NCI-H146 treated with DMSO at 0.1 percent for 48 hours (cell line): Measurements from ENCODE around the gene PSMD13.
A peak's percentile ranks its signal among the peaks of the same experiment; 100 is the strongest.

Source experiments
- DNase-seq: peaks from one replicate; lab custom pipeline; 2025; ENCODE audit not compliant: unreplicated experiment; lab: John Stamatoyannopoulos, UW

The PSMD13 gene

DNA sequence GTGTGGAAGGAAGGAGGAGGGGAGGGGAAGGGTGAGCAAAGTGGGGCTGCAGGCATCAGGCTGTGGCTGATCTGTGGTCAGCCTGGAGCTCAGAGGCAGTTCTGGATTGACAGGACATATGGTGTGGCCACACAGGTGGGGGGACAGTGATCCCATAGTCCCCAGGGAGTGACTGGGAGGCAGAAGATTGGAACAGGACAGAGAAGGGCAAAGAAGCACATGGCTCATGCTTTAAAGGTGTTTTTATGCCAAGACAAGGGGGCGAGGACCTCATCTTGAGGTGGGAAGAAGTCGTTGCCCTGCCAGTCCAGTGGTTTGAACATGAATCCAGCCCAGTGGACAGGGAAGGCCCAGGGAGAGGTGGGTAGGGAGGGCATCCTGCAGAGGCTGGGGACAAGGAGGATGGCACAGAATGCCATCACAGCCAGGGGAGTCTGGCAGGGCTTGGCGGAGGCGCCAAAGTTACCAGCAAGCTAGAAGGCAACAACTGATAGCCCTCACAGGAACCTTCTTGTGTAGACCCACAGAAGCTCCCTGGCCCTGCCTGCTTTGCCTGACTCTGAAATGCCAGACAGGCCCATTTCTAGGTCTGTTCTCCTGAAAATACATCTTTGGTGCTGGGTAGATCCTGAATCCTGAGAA lies 32.7 kb upstream of the PSMD13 start:
- DNase-seq: no peak

DNA sequence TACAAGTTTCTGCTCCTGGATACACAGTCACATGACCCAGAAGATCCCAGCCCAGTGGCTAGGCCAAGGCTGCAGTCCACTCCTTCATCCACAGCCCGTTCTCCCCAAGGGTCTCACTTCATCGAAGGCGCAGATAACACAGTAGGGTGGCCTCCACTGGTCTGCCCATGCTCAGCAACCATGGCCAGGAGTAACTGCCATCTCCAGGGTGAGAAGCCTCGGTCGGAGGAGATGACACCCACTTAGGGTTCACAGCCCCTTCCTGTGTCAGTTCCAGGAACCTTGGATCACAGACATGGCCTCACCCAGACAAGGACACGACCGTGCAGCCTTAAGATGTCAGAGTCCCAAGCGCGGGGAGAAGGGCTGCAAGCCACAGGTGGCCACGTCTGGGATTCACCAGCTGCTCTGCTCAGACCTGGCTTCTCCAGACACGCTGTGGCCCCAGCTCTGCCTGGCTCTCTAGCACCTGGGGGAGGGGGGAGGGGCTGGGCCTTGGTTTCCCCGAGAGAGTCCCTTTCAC lies 32.1 kb upstream of the PSMD13 start:
- no peak for DNase-seq

DNA sequence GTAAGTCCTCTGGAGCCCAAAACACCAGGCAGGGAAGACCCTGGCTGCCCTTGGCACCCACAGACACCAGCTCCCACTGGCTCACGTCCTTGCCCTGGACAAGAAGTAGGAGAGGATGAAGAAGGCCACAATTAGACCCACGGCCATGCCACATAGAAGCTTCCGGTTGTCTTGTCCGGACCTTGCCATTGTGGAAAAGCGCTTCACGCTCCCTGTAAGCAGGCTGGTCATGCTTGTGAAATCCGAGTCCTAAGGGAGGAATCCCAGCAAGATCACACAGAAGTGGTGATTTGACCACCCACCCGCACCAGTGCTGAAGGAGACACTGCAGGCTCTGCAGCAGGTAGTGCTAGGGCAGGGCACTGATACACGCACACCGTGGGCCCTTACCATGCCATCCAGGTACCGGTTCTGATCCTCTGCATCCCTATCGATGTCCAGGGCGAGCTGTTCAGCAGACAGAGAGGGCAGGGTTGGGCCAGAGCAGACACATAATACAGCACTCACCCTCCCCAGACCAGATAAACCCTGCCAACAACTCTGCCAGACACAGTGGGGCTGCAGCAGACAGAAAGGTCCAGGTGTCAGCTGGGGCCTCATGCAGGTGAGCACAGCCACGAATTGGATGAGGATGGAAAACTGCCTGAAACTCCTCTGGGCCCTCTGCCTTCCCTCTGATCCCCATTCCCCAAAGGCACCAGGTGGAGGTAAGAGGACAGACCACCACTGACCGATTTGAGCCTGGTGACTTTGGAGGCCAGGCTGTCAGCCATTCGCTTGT lies 31.4 kb upstream of the PSMD13 start:
- DNase-seq: no peak

DNA sequence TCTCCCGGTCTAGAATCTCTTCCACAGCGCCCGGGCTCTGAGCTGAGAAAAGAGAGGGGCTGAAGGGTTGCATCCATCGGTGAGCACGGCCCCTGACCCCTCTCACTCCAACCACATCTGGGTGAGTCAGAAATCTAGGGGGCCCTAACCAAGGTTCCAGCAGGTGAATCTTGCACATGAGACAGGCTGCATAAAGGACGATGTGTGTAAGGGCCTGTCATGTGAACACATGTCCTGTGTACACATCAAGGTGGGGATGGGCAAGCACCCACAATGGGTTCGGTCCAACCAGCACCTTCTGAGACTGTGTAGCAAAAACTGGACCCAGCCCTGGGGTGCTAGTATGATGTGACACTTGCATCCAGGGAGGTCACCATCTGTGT lies 30.8 kb upstream of the PSMD13 start:
- DNase-seq: no peak

DNA sequence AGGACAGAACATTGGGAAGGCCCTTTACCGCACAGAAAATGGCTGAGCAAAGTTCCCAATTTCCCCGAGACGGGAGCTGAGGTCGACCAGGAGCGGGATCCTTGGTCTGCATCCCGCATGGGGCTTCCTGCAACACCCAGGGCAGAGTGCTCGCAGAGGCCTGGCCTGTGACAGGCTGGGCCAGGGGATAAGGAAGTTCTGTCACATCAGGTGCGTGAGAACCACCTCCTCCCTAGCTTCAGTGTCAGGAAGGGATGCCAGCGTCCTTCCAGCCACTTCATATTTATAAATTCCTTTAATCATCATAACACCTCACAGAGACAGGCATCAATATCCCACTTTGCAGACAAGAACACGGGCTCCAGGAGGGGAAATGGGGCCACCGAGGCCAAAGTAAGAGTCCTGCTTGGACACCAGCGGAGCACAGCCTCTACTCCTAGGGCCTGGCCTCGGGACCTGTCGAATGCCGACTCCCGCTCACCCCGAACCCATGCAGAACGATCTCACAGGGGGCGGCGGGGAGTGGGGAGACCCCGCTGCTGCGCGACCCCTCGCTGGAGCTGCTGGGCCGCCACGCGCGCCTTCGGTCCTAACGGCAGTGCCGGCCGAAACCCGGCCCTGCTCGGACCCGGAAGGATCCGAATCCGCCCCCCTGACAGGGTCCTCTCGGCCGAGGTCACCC lies 30.1 kb upstream of the PSMD13 start:
- no peak for DNase-seq

DNA sequence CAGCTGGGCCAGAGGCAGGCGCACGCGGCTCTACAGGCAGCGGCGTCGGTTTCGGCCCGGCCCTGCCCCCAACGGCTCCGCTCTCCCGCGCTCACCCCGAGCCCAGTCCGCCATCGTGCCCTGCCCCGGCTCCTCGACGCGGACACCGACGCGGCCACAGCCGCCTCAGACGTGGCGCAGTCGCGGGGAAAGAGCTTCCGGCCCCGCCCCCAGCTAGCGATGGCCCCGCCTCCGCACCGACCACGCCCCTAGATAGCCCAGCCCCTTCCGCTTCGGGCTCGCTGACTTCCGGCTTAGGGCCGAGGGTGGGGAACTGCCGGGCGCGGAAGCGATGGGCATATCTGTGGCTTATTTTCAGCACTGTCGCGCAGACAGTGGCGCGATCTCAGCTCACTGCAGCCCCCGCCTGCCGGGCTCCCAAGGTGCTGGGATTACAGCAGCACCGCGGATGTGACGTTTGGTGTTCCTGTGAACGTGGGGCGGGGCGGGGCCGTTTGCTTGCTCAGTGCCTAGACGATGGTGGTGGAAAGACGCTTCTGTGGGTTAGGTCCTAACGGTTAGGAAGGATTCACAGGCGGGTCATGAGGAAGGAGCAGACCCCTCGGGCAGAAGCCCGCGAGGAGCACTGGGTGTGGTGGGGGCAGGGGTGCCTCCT lies 29.4 kb upstream of the PSMD13 start, which contains the start of the genes BET1L and RIC8A:
Gene BET1L (minus strand): TSS at position 192 of the 655 bp plus-strand sequence. CDS start 78 bp downstream, at position 114.
Gene RIC8A (plus strand): TSS at position 501 of the 655 bp plus-strand sequence. CDS start 1,147 bp downstream, outside the sequence.
- peak; percentile 79 for DNase-seq

DNA sequence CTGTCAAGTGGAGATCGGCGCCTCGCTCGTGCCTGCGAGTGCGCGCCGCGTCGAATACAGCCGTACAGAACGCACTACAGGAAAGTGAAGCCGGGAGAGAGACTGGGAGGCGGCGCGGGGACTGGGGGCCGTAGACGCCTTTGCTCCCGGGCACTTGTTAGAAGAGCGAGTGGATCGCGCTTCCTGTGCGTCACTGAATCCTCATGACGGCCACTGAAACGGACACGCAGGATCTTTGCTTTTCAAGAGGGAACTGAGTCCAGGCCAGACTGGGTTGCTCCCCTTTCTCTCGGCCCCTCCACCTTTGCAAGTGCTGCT lies 29.0 kb upstream of the PSMD13 start:
- no peak for DNase-seq

DNA sequence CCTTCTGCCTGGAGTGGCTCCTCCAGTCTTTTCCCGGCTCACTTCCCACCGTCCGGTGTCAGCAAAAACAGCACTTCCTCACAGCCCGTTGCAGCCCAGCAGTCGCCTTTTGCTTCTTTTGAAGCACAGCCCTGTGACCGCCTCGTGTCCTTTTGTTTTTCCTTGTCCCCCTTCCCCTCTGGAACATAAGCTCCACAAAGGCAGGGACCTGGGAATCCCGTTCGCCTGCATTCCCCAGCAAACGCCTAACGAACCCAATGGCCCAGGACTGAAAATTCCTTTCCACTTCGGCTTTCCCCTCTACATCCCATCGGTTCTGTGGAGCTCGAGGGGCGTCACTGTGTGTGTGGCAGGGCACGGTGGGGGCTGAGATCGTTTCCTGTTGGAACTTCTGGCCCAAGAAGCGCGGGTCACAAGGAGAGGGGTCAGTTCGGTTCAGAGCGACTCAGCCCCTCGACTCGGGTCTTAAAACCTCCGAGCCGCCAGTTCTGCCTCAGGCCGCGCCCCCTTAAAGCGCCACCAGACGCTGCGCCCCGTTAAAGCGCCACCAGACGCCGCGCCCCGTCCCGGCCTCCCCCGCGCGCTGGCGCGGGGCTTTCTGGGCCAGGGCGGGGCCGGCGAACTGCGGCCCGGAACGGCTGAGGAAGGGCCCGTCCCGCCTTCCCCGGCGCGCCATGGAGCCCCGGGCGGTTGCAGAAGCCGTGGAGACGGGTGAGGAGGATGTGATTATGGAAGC lies 28.4 kb upstream of the PSMD13 start:
- DNase-seq: peak; percentile 5

DNA sequence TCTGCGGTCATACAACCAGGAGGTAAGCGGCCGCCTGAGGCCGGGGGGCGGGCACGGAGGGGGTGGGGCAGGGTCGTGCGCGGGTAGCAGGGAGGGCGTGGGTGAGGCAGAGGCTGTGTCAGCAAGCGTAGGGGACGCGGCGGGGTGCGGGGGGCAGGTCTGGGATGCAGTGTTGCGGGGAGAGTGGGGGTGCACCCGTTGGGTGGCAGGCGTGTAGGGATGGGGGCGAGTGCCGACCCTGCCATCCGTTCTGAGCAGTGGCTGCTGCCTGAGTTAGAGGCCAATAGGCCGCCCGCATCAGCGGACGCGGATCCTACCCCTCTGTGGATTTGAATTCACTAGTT lies 27.9 kb upstream of the PSMD13 start:
- DNase-seq: no peak

DNA sequence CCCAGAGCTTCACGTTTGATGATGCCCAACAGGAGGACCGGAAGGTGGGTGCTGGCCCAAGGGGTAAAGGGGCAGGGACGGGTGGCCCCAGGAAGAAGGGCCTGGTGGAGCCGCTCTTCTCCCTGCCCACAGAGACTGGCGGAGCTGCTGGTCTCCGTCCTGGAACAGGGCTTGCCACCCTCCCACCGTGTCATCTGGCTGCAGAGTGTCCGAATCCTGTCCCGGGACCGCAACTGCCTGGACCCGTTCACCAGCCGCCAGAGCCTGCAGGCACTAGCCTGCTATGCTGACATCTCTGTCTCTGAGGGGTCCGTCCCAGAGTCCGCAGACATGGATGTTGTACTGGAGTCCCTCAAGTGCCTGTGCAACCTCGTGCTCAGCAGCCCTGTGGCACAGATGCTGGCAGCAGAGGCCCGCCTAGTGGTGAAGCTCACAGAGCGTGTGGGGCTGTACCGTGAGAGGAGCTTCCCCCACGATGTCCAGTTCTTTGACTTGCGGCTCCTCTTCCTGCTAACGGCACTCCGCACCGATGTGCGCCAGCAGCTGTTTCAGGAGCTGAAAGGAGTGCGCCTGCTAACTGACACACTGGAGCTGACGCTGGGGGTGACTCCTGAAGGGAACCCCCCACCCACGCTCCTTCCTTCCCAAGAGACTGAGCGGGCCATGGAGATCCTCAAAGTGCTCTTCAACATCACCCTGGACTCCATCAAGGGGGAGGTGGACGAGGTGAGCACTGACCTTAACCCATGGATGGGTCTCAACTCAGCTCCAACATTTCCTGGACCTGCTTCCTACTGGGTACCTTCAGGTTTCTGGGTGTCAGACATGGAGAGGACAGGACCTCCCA lies 27.3 kb upstream of the PSMD13 start:
- no peak for DNase-seq

DNA sequence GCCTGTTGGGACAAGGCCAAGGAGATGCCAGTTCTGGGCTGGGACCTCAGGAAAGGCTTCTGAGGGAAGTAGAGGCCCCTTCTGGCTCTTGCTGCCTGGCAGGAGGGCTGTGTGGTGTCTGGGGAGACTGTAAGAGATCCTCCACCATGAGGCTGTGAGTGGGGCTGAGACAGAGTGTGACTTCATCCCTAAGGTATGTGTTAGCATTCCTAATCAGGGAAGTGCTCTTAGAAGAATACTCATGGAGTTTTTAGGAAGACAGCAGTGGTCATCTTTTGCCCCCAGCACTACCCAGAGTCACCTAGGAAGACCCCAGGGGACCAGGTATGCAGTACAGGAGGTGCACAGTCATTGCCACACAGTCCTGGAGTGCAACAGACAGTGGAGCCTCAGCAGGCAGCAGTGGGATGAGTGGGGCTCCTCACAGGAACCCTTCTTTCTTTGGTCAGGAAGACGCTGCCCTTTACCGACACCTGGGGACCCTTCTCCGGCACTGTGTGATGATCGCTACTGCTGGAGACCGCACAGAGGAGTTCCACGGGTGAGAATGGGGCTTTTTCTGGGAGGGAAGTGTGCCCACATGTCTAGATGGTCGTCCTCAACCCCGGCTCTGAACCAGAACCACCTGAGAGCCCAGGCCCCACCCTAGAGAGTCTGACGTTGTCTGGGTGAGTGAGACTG lies 26.5 kb upstream of the PSMD13 start:
- DNase-seq: no peak

DNA sequence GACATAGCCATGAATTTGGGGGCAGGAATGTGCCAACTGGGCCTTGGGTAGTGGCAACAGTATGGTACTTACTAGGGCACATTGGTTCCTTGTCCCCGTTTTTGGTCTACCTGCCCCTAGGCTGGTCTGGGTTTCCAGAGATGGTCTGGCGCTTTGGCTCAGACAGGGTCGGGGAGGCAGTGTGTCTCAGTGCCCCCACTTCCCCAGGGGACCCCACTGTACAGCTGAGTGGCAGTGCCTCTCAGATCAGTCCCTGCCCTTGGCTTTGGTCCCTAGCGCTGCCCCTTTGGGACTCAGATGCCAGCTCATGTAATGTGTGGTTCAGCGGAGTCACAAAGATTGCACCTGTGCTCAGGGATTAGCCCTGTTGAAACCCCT lies 26.0 kb upstream of the PSMD13 start:
- no peak for DNase-seq

DNA sequence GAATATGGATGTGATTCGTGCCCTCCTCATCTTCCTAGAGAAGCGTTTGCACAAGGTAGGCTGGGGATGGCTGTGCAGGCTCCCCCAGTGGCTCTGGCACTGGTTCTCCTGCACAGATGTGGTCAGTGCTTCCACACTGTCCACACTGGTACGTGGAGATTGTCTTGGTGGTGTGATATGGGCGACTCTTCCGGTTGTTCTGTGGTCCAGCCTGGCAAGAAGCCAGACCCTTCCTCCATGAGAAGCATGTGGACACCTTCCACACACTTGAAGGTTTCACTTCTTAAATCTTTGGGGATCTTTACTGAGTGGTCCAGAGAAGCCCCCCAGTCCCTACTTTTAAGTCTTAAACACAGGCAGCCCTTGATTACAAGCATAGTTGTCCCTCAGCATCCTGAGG lies 25.5 kb upstream of the PSMD13 start:
- no peak for DNase-seq

DNA sequence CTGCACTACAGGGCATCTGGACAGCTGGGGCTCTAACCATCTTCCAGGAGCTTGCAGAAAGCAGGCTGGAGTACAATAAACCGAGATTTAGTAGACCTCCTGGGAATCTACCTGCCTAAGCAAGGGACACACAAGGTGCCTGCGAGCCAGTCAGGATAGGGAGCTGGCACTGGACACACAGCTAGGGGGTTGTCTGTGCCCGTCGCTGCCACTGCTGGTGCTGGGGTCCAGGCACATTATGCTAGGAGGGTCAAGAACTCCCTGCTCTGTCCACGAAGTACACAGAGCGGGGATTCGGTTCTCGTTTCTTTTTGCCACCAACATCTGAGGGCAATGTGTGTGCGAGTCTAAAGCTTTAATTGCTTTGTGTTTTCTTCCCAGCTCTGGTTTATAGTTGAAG lies 25.0 kb upstream of the PSMD13 start:
- no peak for DNase-seq

DNA sequence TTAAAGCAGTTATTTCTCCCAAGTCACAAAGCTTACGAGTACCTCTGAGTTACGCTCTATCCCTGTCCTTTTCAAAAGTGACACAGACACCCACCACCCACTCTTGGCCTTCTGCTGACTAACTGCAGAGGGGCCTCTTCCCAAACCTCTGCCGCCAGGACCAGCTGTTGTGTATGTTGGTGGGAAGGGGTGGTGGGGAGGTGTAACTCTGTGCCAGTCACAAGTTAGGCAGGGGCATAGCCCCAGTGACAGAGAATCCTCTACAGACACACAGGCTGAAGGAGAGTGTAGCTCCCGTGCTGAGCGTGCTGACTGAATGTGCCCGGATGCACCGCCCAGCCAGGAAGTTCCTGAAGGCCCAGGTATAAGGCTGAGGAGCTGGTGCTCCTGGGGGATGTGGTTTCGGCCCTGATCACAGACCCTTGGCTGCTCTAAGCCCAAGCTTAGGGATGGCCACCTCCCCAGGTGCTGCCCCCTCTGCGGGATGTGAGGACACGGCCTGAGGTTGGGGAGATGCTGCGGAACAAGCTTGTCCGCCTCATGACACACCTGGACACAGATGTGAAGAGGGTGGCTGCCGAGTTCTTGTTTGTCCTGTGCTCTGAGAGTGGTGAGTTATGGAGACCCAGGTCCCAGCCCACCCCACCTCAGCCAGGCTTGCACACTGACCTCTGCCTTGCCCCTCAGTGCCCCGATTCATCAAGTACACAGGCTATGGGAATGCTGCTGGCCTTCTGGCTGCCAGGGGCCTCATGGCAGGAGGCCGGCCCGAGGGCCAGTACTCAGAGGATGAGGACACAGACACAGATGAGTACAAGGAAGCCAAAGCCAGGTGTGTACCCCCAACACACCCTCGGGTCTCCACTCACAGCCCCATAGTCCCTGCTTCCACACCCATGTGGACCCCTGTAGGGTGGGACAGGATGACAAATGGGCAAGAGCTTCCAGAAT lies 24.4 kb upstream of the PSMD13 start:
- no peak for DNase-seq

DNA sequence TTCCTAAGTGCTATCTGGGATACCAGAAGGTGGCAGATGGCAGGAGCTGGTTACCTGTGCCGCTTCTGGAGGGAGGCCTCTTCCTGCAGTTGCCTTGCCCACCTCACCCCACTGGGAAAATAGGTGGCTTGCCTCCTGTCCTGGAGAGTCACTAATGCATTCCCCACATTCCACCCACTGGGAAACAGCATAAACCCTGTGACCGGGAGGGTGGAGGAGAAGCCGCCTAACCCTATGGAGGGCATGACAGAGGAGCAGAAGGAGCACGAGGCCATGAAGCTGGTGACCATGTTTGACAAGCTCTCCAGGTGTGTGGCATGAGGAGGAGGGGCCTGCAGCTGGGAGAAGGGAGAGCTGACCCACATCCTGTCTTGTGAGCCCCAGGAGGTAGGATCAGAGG lies 23.7 kb upstream of the PSMD13 start:
- DNase-seq: no peak

DNA sequence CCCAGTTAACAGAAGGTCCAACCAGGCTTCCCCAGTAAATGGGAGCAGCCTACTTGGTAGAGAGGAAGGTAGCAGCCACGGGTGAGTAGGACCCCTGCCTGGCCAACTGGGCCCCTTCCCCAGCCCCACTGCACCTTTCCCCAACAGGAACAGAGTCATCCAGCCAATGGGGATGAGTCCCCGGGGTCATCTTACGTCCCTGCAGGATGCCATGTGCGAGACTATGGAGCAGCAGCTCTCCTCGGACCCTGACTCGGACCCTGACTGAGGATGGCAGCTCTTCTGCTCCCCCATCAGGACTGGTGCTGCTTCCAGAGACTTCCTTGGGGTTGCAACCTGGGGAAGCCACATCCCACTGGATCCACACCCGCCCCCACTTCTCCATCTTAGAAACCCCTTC lies 22.7 kb upstream of the PSMD13 start:
- DNase-seq: no peak

DNA sequence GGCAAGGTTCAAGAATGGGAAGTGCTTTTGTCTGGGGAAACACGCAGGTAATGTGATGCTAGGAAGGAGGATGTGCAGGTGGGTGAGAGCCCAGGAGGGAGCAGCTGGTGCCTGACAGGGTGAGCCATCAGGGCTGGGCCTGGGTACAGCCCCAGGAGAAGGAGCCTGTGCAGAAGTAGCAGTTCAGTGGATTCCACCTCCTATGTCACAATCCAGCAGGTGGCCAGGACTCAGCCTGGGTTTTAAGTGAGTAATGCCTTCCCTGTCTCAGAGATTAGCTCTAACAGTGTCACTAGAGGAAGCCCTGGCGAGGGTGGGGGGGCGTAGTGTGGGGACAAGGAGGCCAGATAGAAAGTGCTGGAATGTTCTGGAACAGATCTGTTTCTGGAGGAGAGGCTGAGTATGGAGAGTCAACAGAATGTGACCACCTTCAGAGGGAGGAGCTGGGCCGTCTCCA lies 21.2 kb upstream of the PSMD13 start:
- no peak for DNase-seq
